Esophagus squamous epithelium (tissue), 5 donors: Measurements from ENCODE around the gene SVOP. TPM values are rescaled to one million over a fixed set of nuclear protein-coding genes. Genes with fewer than 3 reads are reported as not detected.

ENCODE experiments used
- DNase-seq: peaks from one replicate; lab custom pipeline; 2025; lab: John Stamatoyannopoulos, UW
- H3K27ac ChIP-seq, 4 donors: fragments of 200-600 bp; sonication (generic); one replicate each; pipeline ENCODE4 v1.5.1; 2016 to 2019; ENCODE audit warnings: mild to moderate bottlenecking in 1 of 4
- H3K27me3 ChIP-seq, 4 donors: fragments of 200-600 bp; sonication (generic); 1 replicate in 3 of 4; 2 replicates in 1 of 4; pipeline versions ENCODE4 v1.5.1 to v1.6.0; 2017 to 2021; ENCODE audit warnings: antibody characterized with exemption in 1 of 4
- H3K36me3 ChIP-seq, 3 donors: fragments of 200-600 bp; sonication (generic); one replicate each; pipeline ENCODE4 v1.5.1; 2016 to 2019
- H3K4me1 ChIP-seq, 3 donors: fragments of 200-600 bp; sonication (generic); one replicate each; pipeline ENCODE4 v1.5.1; 2017 to 2019
- H3K4me3 ChIP-seq, 4 donors: fragments of 200-600 bp; sonication (generic); 1 replicate in 3 of 4; 2 replicates in 1 of 4; pipeline ENCODE4 v1.5.1; 2016 to 2019; ENCODE audit warnings: mild to moderate bottlenecking in 2 of 4, moderate library complexity in 1 of 4
- H3K9me3 ChIP-seq, 3 donors: fragments of 200-600 bp; sonication (generic); one replicate each; pipeline ENCODE4 v1.5.1; 2016 to 2019
- POLR2A ChIP-seq, 4 donors: fragments of 450-650 bp; IDR thresholded peaks; one replicate each; pipeline ENCODE4 v1.6.1; 2017; ENCODE audit warnings: antibody characterized with exemption in 4 of 4, mild to moderate bottlenecking in 4 of 4, moderate library complexity in 3 of 4
- WGBS, 2 donors: methylation state at CpG; one replicate each; pipeline ENCODE4 v1.1.5; 2018; 5-methylcytosine and 5-hydroxymethylcytosine counted together
- intact Hi-C: fragments of 100-400 bp; cut with DNase I; formaldehyde crosslinking; loops from one replicate; pipeline ENCODE4 v1.15.0; 2022
- total RNA-seq, 4 donors: library from RNA; depleted of rRNA; stranded (reverse); fragments of >200 nt; gene quantifications; one replicate each; pipeline ENCODE4 v1.1.0, GENCODE V29; 2016
- TF ChIP-seq, protein P1 (sequence below), 6 experiments: fragments of 450-650 bp in 4 of 6; fragments of 200-600 bp in 2 of 6; sonication (generic) in 2 of 6; IDR thresholded peaks; one replicate each; pipeline ENCODE4 v1.5.1; 2016 to 2019; ENCODE audit warnings: antibody characterized with exemption in 6 of 6, mild to moderate bottlenecking in 4 of 6, moderate library complexity in 4 of 6
- donor health status: DM: yes; HTN: yes; CAD: no.

SVOP gene
- total RNA-seq, 4 donors from 2014 or later, result not detected

DNA sequence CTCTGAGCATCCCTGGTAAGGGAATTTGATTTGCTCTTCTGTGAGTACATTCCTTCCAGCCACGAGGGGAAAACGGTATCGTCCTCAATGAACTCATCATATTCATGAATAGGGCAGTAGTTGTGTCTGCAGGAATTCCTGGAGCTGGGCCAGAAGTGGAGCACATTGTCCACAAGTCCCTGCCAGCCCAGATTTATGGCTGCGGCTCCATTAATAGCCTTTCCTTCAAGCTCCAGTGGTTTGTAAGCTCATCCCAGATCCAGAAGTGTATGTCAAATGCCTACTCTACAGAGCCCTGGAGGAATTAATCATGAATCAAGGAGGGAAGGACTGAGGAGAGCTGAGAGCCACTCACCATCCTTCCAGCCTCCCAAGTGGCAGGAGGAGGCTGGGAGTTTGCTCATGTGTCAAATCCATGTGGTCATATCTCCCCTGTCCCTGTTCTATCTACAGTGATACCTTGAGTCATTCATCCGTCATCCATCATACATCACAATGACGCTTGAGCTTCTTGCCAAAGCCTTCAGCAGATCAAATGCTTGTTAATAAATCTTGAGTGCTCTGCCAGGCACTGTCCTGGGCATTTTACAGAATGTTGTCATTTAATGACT lies 65.5 kb downstream of the SVOP start:
- peaks cover 0 to 13% (median 0%) of the 10 kb centered on the region in 3 donors for H3K4me1 ChIP-seq
- H3K27me3 ChIP-seq, result peaks cover 0 to 10% (median 0%) of the 10 kb centered on the region in 4 donors
- no peak for DNase-seq
- H3K36me3 ChIP-seq, result no peaks in the 10 kb centered on the region
- no peaks in the 10 kb centered on the region for H3K9me3 ChIP-seq
- 7 to 29% methylated on average over 6 of the region's 6 CpGs for WGBS, 2 donors
- no peak overlapping the region for H3K27ac ChIP-seq
- intact Hi-C loops, result no loop called here
- no peak overlapping the region for H3K4me3 ChIP-seq
- TF ChIP-seq POLR2A (IDR thresholded peaks at IDR 0.05), result no peak
- TF ChIP-seq, protein P1, sequence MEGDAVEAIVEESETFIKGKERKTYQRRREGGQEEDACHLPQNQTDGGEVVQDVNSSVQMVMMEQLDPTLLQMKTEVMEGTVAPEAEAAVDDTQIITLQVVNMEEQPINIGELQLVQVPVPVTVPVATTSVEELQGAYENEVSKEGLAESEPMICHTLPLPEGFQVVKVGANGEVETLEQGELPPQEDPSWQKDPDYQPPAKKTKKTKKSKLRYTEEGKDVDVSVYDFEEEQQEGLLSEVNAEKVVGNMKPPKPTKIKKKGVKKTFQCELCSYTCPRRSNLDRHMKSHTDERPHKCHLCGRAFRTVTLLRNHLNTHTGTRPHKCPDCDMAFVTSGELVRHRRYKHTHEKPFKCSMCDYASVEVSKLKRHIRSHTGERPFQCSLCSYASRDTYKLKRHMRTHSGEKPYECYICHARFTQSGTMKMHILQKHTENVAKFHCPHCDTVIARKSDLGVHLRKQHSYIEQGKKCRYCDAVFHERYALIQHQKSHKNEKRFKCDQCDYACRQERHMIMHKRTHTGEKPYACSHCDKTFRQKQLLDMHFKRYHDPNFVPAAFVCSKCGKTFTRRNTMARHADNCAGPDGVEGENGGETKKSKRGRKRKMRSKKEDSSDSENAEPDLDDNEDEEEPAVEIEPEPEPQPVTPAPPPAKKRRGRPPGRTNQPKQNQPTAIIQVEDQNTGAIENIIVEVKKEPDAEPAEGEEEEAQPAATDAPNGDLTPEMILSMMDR (IDR thresholded peaks at IDR 0.05), result no peak

DNA sequence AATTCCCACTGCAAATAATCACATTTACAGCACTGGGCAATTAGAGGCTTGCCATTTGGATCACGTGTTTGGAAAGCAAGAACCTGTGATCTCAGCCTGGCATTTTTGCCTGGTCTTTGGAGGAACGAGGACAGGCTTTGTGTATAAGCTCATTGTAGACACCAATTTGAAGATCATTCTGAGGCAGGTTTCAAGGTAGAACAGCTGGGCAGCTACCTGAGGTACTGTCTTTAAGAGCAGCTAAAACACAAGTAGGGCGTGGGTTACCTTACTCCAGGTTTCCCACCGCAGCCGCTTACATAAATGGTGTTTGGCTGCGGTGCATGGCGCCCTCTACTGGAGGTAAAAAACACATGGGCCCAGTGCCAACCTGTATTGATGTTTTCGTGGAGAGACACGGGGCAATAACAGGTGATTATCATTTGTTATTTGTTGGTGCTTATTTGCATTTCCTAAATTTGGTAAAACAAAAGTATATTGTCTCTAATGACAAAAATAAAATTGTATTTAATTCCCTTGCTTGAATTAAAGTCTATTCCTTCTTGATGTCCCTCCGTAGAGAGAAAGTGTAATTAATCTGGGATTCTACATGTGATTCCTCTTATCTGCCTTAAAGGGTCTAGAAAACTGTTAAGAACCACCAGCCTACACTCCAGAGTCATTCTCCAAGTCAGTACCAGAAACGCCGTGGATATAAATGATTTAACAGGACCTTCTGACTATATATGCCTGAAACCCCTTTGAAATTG lies 69.7 kb downstream of the SVOP start:
- DNase-seq, result no peak
- Histone ChIP-seq H3K4me3 (peak overlapping the region in 1 of 4 donors; percentile 38), H3K27me3 (peaks cover 0 to 5% (median 0%) of the 10 kb centered on the region in 4 donors), H3K9me3 (peaks cover 0 to 14% (median 0%) of the 10 kb centered on the region in 3 donors), H3K27ac (peak overlapping the region in 2 of 4 donors; percentile 34 to 57), H3K36me3 (no peaks in the 10 kb centered on the region), H3K4me1 (peaks cover 0 to 22% (median 6%) of the 10 kb centered on the region in 3 donors)
- TF ChIP-seq, protein P1 (IDR thresholded peaks at IDR 0.05), result peak; percentile 82 to 91 (median 89)
- no peak for TF ChIP-seq POLR2A (IDR thresholded peaks at IDR 0.05)
- intact Hi-C loops, result loop anchor here (5.0 kb wide), 1 partner anchor 94 kb away; the partner anchor contains the start of gene SSH1
- WGBS, 2 donors, result 19 to 22% methylated on average over 12 of the region's 12 CpGs

DNA sequence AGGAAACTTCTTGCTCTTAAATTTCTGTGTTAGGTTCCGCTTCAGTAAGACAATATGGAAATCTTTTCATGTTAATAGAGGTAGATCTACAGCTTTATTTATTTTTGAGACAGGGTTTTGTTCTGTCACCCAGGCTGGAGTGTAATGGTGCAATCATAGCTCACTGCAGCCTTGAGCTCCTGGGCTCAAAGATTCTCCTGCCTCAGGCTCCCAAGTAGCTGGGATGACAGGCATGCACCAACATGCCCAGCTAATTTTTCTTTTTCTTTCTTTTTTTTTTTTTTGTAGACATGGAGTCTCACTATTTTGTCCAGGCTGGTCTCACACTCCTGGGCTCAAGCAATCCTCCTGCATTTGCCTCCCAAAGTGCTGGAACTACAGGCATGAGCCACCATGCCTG lies 70.9 kb downstream of the SVOP start:
- Histone ChIP-seq H3K4me1 (peaks cover 0 to 22% (median 6%) of the 10 kb centered on the region in 3 donors), H3K27me3 (peaks cover 0 to 5% (median 0%) of the 10 kb centered on the region in 4 donors), H3K36me3 (no peaks in the 10 kb centered on the region), H3K27ac (no peak overlapping the region), H3K9me3 (peaks cover 0 to 14% (median 0%) of the 10 kb centered on the region in 3 donors), H3K4me3 (no peak overlapping the region)
- TF ChIP-seq, protein P1 (IDR thresholded peaks at IDR 0.05), result no peak
- no peak for TF ChIP-seq POLR2A (IDR thresholded peaks at IDR 0.05)
- no peak for DNase-seq
- intact Hi-C loops, result loop anchor here (5.0 kb wide), 1 partner anchor 93 kb away; the partner anchor contains the start of gene SSH1
- 60 to 70% methylated on average over 1 of the region's 1 CpG for WGBS, 2 donors

DNA sequence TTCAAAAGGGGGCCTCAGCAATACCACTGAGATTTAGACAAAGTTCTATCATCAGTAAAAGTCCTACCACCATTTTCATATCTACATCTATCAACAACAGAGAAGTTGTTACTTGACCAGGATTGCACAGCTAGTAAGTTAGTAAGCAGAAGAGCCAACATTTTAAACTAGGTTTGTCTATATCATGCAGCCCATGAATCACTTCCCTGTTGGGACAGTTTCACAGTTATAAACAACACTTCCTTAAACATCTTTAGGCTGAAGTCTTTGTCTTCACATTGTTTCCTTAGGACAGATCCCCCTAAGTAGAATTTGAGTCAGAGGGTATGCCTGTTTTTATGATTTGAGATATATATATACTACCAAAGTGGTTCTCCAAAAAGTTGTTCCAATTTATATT lies 72.5 kb downstream of the SVOP start:
- Histone ChIP-seq H3K4me3 (no peak overlapping the region), H3K27me3 (no peaks in the 10 kb centered on the region), H3K27ac (no peak overlapping the region), H3K4me1 (peaks cover 0 to 22% (median 6%) of the 10 kb centered on the region in 3 donors), H3K36me3 (no peaks in the 10 kb centered on the region), H3K9me3 (peaks cover 0 to 14% (median 0%) of the 10 kb centered on the region in 3 donors)
- DNase-seq, result no peak
- intact Hi-C loops, result no loop called here
- TF ChIP-seq, protein P1 (IDR thresholded peaks at IDR 0.05), result no peak
- no peak for TF ChIP-seq POLR2A (IDR thresholded peaks at IDR 0.05)

DNA sequence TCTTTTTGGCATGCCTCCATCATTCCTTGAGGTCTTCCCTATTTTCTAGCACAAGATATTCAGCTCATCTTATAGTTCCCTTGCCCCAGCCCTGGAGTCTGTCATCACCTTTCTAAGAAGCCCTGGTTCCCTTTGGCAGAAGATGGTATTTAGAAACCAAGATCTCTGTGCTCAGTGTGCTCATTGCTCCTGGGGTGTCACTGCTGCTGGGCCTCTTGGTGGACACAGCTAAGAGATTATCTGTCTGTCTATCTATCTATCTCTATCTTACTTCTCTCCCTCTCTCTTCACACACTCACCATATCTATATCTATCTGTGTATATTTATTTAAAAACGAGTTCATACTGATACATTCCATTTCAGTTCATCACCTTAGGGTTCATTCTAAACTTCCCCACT lies 73.8 kb downstream of the SVOP start:
- 39 to 57% methylated on average over 1 of the region's 1 CpG for WGBS, 2 donors

More for the DNA sequence above, 73.8 kb downstream of the SVOP start:
- H3K27ac ChIP-seq, result no peak overlapping the region
- peaks cover 0 to 22% (median 6%) of the 10 kb centered on the region in 3 donors for H3K4me1 ChIP-seq
- DNase-seq, result no peak
- no peak overlapping the region for H3K4me3 ChIP-seq
- H3K36me3 ChIP-seq, result no peaks in the 10 kb centered on the region
- no peak for TF ChIP-seq POLR2A (IDR thresholded peaks at IDR 0.05)
- peaks cover 0 to 14% (median 0%) of the 10 kb centered on the region in 3 donors for H3K9me3 ChIP-seq
- no peaks in the 10 kb centered on the region for H3K27me3 ChIP-seq
- intact Hi-C loops, result no loop called here
